CD4-positive, alpha-beta T cell treated with Interleukin-17A for 1 hour (primary cell): ENCODE data around the gene NEGR1.
"Not testable (repeated sequence)": the region's sequence is repeated elsewhere in the genome, so short reads cannot be mapped to it uniquely, and the experiment has no call there.

Source experiments
- DNase-seq: peaks from one replicate; pipeline ENCODE4 v3.0.0-alpha.2; 2020

NEGR1 gene

GRCh38 chr1:71921935-71922559 is 360.3 kb downstream of the NEGR1 start:
- no peak for DNase-seq

- no peak for DNase-seq
These were observed 361.1 kb downstream of the NEGR1 start for GRCh38 chr1:71921204-71921603.

GRCh38 chr1:71920556-71920955 is 361.8 kb downstream of the NEGR1 start:
- DNase-seq = no peak

GRCh38 chr1:71919811-71920509 is 362.4 kb downstream of the NEGR1 start:
- no peak for DNase-seq

GRCh38 chr1:71918630-71919029 is 363.7 kb downstream of the NEGR1 start:
- no peak for DNase-seq

- DNase-seq = no peak
These were observed 365.4 kb downstream of the NEGR1 start for GRCh38 chr1:71916894-71917293.

GRCh38 chr1:71914626-71915025 is 367.7 kb downstream of the NEGR1 start:
- DNase-seq = no peak

- no peak for DNase-seq
These were observed 373.4 kb downstream of the NEGR1 start for GRCh38 chr1:71908871-71909390.

- no peak for DNase-seq
These were observed 374.0 kb downstream of the NEGR1 start for GRCh38 chr1:71908303-71908702.

- DNase-seq = no peak
These were observed 382.5 kb downstream of the NEGR1 start for GRCh38 chr1:71899881-71900280.

GRCh38 chr1:71888166-71888565 is 394.2 kb downstream of the NEGR1 start:
- DNase-seq = not testable (repeated sequence)

GRCh38 chr1:71885171-71885570 is 397.2 kb downstream of the NEGR1 start:
- DNase-seq = no peak

GRCh38 chr1:71882637-71883036 is 399.7 kb downstream of the NEGR1 start:
- DNase-seq = no peak

- DNase-seq = no peak
These were observed 400.1 kb downstream of the NEGR1 start for GRCh38 chr1:71882226-71882625.

GRCh38 chr1:71881611-71882010 is 400.7 kb downstream of the NEGR1 start:
- no peak for DNase-seq

- DNase-seq = no peak
These were observed 413.0 kb downstream of the NEGR1 start for GRCh38 chr1:71869326-71869725.

- no peak for DNase-seq
These were observed 419.6 kb downstream of the NEGR1 start for GRCh38 chr1:71862756-71863155.

GRCh38 chr1:71861022-71861421 is 421.3 kb downstream of the NEGR1 start:
- no peak for DNase-seq

- no peak for DNase-seq
These were observed 422.5 kb downstream of the NEGR1 start for GRCh38 chr1:71859806-71860205.

GRCh38 chr1:71857862-71858261 is 424.5 kb downstream of the NEGR1 start:
- DNase-seq = no peak

- DNase-seq = no peak
These were observed 429.0 kb downstream of the NEGR1 start for GRCh38 chr1:71853360-71853759.

GRCh38 chr1:71850936-71851335 is 431.4 kb downstream of the NEGR1 start:
- DNase-seq = no peak

- no peak for DNase-seq
These were observed 431.8 kb downstream of the NEGR1 start for GRCh38 chr1:71850515-71850914.

- DNase-seq = no peak
These were observed 439.3 kb downstream of the NEGR1 start for GRCh38 chr1:71843012-71843411.

GRCh38 chr1:71839876-71840275 is 442.5 kb downstream of the NEGR1 start:
- DNase-seq = no peak
